Adrenal gland (tissue), 5 donors: ENCODE data around the gene CD72.

Experiments used
- CTCF ChIP-seq, 6 experiments: fragments of 450-650 bp in 4 of 6; fragments of 200-600 bp in 2 of 6; sonication (generic) in 1 of 6; IDR thresholded peaks; 1 replicate in 5 of 6; 2 replicates in 1 of 6; pipeline versions ENCODE4 v1.5.1 to v1.8.0; 2016 to 2021; ENCODE audit warnings: antibody characterized with exemption in 6 of 6, mild to moderate bottlenecking in 2 of 6, moderate library complexity in 1 of 6
- POLR2A ChIP-seq, 2 donors: fragments of 450-650 bp; IDR thresholded peaks; one replicate each; pipeline ENCODE4 v1.6.1; 2017; ENCODE audit warnings: antibody characterized with exemption in 2 of 2, mild to moderate bottlenecking in 2 of 2, moderate library complexity in 1 of 2
- donor health status: DM: no; HTN: no; CAD: no.

- TF ChIP-seq CTCF (IDR thresholded peaks at IDR 0.05): no peak
- no peak for TF ChIP-seq POLR2A (IDR thresholded peaks at IDR 0.05)
These were observed 44.2 kb upstream of the CD72 start for GRCh38 chr9:35662437-35662836.
